Right lobe of liver (tissue), 4 donors: ENCODE data around the gene SHC4.

Source experiments
- POLR2A ChIP-seq: fragments of 450-650 bp; IDR thresholded peaks from one replicate; pipeline ENCODE4 v1.6.1; 2017; ENCODE audit warnings: antibody characterized with exemption, mild to moderate bottlenecking
- TF ChIP-seq, protein P1 (sequence below), 4 donors: fragments of 200-600 bp in 3 of 4; fragments of 450-650 bp in 1 of 4; IDR thresholded peaks; one replicate each; pipeline versions ENCODE4 v1.5.1 to v1.8.0; 2016 to 2022; ENCODE audit warnings: antibody characterized with exemption in 4 of 4, mild to moderate bottlenecking in 2 of 4
- donor health status: DM: no; HTN: no; CAD: no.
- donor health status: DM: no; HTN: no; CAD: no.
- donor health status: DM: no; HTN: yes; CAD: no.

DNA sequence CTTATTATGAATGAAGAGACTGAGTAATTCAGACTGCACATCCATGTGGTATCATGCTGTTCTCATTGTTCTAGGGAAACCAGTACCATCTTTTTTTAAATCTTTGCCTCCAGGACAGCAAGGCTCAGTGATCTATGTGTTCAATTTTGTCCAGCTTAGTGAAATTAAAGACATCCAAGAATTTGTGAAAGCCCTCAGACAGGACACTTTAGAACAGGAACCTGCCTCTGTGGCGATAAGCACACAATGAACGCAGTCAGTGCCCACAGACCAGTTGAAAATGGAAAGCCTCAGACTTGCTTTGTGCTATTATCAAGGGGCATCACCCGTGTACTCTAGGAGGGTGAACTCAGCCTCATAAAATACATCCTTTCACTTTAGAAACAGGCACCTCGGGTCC lies 65.7 kb downstream of the SHC4 start:
- TF ChIP-seq, protein P1, sequence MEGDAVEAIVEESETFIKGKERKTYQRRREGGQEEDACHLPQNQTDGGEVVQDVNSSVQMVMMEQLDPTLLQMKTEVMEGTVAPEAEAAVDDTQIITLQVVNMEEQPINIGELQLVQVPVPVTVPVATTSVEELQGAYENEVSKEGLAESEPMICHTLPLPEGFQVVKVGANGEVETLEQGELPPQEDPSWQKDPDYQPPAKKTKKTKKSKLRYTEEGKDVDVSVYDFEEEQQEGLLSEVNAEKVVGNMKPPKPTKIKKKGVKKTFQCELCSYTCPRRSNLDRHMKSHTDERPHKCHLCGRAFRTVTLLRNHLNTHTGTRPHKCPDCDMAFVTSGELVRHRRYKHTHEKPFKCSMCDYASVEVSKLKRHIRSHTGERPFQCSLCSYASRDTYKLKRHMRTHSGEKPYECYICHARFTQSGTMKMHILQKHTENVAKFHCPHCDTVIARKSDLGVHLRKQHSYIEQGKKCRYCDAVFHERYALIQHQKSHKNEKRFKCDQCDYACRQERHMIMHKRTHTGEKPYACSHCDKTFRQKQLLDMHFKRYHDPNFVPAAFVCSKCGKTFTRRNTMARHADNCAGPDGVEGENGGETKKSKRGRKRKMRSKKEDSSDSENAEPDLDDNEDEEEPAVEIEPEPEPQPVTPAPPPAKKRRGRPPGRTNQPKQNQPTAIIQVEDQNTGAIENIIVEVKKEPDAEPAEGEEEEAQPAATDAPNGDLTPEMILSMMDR (IDR thresholded peaks at IDR 0.05), result no peak
- TF ChIP-seq POLR2A, result no peak
